ENCODE data around the gene PLEKHA7. TPM values are rescaled to one million over a fixed set of nuclear protein-coding genes. Genes with fewer than 3 reads are reported as not detected.

The PLEKHA7 gene
- total RNA-seq, 1 experiment from 2014 or later: 1.7 TPM

DNA sequence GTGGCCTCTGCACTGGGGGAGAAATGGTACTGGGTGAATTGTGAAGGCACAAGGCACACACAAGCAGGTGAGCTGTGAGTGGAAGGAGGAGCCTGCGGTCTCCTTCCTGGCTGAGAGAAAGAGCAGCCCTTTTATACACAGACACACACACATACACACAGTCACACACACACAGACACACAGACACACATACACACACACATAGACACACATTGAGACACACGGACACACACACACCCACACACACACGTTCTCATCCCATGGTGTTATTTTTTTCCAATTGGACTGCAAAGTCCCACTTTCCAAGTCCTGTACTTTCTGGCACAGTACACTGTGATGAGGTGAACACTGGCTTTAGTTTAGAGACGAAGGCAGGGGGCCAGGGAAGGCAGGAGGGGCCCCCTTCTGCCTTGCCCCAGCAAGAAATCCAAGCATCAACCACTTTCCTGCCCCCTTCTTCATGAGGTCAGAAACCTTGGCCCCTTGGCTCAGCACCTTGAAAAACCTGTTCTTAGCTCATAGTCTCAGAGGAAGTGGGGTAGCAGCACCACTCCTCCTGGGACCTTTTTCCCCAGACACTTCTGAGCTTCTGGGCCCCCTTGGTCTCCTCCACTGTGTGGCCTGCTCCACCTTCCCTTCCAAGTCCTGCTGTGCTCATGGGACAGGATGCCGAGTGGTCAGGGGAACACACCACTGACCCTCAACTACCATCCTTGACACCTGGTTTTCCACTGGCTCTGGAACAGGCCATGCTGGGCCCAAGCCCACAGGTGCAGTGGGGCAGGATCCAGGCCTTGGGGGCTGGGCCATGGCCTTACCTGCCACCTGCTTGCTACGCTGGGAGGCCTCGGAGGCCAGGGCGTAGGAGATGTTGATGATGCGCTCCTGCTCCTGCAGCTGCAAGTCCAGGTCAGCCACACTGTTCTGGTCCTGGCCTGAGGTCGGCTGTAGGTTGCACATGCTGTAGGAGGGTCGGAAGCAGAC is 232.0 kb downstream of the PLEKHA7 start:
- TF ChIP-seq EZH2 (IDR thresholded peaks at IDR 0.05; ENCODE audit: borderline replicate concordance, low read depth, low read length, poor library complexity, severe bottlenecking): no peak
- TF ChIP-seq, protein P1, sequence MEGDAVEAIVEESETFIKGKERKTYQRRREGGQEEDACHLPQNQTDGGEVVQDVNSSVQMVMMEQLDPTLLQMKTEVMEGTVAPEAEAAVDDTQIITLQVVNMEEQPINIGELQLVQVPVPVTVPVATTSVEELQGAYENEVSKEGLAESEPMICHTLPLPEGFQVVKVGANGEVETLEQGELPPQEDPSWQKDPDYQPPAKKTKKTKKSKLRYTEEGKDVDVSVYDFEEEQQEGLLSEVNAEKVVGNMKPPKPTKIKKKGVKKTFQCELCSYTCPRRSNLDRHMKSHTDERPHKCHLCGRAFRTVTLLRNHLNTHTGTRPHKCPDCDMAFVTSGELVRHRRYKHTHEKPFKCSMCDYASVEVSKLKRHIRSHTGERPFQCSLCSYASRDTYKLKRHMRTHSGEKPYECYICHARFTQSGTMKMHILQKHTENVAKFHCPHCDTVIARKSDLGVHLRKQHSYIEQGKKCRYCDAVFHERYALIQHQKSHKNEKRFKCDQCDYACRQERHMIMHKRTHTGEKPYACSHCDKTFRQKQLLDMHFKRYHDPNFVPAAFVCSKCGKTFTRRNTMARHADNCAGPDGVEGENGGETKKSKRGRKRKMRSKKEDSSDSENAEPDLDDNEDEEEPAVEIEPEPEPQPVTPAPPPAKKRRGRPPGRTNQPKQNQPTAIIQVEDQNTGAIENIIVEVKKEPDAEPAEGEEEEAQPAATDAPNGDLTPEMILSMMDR (conservative IDR thresholded peaks at IDR 0.05; ENCODE audit: low read depth, low read length): no peak
- CTCF ChIA-PET: no interaction called here
- H3K36me3 ChIP-seq (ENCODE audit: insufficient read depth, low read length, poor library complexity, severe bottlenecking): no peaks in the 10 kb centered on the region

DNA sequence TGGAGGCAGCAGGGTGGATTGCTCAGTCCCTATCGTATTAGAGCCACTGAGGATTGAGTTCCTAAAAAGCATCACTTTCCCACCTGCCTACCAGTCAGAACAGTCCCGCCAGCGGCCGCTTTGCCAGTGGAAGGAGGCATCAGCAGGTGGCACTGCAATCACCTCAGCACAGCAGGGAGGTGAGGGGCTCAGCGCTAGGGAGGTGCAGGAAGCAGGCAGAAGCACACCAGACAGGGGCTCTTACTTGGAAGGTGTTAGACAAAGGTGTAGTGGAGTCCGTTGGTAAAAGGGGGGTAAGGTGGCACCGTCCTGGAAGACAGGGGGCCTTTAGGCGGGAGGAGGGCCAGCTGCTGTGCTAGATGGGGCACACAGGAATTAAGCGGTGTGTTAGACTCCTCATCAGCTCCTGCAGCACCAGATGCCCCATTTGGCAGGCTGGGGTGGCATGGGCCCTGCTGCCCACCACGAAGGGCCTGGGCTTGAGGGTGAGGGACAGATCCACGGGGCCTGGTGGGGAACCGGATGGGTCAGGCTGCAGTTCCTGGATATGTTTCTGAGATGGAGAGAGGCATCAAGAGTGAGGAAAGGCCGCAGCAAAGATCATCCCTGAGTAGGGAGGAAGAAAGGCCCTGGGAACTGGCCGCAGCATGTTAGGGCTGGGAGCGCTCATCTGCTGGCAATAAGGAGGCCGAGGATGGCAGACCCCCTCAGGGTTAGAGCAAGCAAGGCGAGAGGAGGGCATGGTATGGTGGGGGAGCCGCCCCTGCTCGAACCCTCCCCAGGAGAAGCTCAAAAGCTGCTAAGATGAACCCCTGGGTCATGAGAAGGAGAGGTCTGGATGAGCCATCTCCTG is 233.3 kb downstream of the PLEKHA7 start:
- H3K27me3 ChIP-seq (replicated peaks; ENCODE audit: insufficient read depth, low read depth, low read length, poor library complexity): no peaks in the 10 kb centered on the region
- no peaks in the 10 kb centered on the region for H3K36me3 ChIP-seq (ENCODE audit: insufficient read depth, low read length, poor library complexity, severe bottlenecking)
- peaks cover 10% of the 10 kb centered on the region for H3K4me1 ChIP-seq (ENCODE audit: insufficient read depth, low read length, poor library complexity, severe bottlenecking)
- ChIA-PET CTCF (no interaction called here), POLR2A (ENCODE audit: low non-redundant PET) (no interaction called here)
- intact Hi-C loops (cut with micrococcal nuclease; ENCODE audit: unreplicated experiment): no loop called here
- H3K27ac ChIP-seq (ENCODE audit: low read depth, low read length, poor library complexity, severe bottlenecking): no peak overlapping the region
- no peak overlapping the region for H3K4me3 ChIP-seq (ENCODE audit: low read depth, low read length, poor library complexity, severe bottlenecking)
- TF ChIP-seq, protein P1 (conservative IDR thresholded peaks at IDR 0.05; ENCODE audit: low read depth, low read length): no peak
- TF ChIP-seq EZH2 (IDR thresholded peaks at IDR 0.05; ENCODE audit: borderline replicate concordance, low read depth, low read length, poor library complexity, severe bottlenecking): no peak
- DNase-seq (ENCODE audit: low spot score): no peak
- no TSS peak for BruUV-seq (replicated peaks)
- H3K9me3 ChIP-seq (ENCODE audit: low read depth, low read length, poor library complexity, severe bottlenecking): no peaks in the 10 kb centered on the region

More for the DNA sequence above, 232.0 kb downstream of the PLEKHA7 start:
- H3K27me3 ChIP-seq (replicated peaks; ENCODE audit: insufficient read depth, low read depth, low read length, poor library complexity): no peaks in the 10 kb centered on the region
- POLR2A ChIA-PET (ENCODE audit: low non-redundant PET): interaction anchor here (0.6 kb wide), 1 partner anchor 188 kb away, joined by 12 read pairs; no protein-coding TSS in a partner anchor
- H3K9me3 ChIP-seq (ENCODE audit: low read depth, low read length, poor library complexity, severe bottlenecking): no peaks in the 10 kb centered on the region
- H3K27ac ChIP-seq (ENCODE audit: low read depth, low read length, poor library complexity, severe bottlenecking): no peak overlapping the region
- DNase-seq (ENCODE audit: low spot score): no peak
- peaks cover under 1% of the 10 kb centered on the region for H3K4me1 ChIP-seq (ENCODE audit: insufficient read depth, low read length, poor library complexity, severe bottlenecking)
- BruUV-seq (replicated peaks): no TSS peak
- H3K4me3 ChIP-seq (ENCODE audit: low read depth, low read length, poor library complexity, severe bottlenecking): no peak overlapping the region
- intact Hi-C loops (cut with micrococcal nuclease; ENCODE audit: unreplicated experiment): no loop called here

DNA sequence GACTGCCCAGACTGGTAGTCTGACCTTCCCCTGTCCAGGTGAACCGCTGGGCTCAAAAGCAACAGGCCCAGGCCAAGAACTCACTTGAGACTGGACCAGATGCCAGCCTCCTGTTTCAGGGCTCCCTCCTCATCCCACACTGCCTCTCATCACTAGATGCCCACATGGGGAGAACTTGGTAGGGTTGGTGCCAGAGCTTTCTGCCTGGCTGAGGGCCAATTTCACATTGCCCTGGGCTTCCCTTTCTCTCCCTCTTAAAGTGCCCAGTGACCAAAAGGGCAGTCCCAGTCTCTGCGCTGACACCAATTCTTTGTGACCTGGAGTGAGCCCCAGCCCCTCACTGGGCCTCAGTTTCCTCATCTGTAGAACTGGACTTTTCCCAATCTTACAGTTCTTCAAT is 234.1 kb downstream of the PLEKHA7 start:
- ChIA-PET CTCF (no interaction called here), POLR2A (ENCODE audit: low non-redundant PET) (no interaction called here)
- Histone ChIP-seq H3K27ac (ENCODE audit: low read depth, low read length, poor library complexity, severe bottlenecking) (no peak overlapping the region), H3K36me3 (ENCODE audit: insufficient read depth, low read length, poor library complexity, severe bottlenecking) (no peaks in the 10 kb centered on the region), H3K27me3 (replicated peaks; ENCODE audit: insufficient read depth, low read depth, low read length, poor library complexity) (no peaks in the 10 kb centered on the region), H3K9me3 (ENCODE audit: low read depth, low read length, poor library complexity, severe bottlenecking) (no peaks in the 10 kb centered on the region), H3K4me1 (ENCODE audit: insufficient read depth, low read length, poor library complexity, severe bottlenecking) (peaks cover 10% of the 10 kb centered on the region), H3K4me3 (ENCODE audit: low read depth, low read length, poor library complexity, severe bottlenecking) (no peak overlapping the region)
- no peak for DNase-seq (ENCODE audit: low spot score)
- intact Hi-C loops (cut with micrococcal nuclease; ENCODE audit: unreplicated experiment): no loop called here
- TF ChIP-seq, protein P1 (conservative IDR thresholded peaks at IDR 0.05; ENCODE audit: low read depth, low read length): no peak
- TF ChIP-seq EZH2 (IDR thresholded peaks at IDR 0.05; ENCODE audit: borderline replicate concordance, low read depth, low read length, poor library complexity, severe bottlenecking): no peak
- no TSS peak for BruUV-seq (replicated peaks)
